PFSK-1 (cell line): ENCODE results near the gene BCL3.

Source experiments
- FOXP2 ChIP-seq: optimal IDR thresholded peaks from 2 replicates; pipeline ENCODE3; 2011; ENCODE audit warnings: borderline replicate concordance, control low read depth, inconsistent platforms; ENCODE audit not compliant: insufficient read depth; ENCODE audit errors: extremely low read length, extremely low read depth
- POLR2AphosphoS5 ChIP-seq: IDR thresholded peaks from 2 replicates; pipeline ENCODE4 v1.6.1; 2012; ENCODE audit warnings: low read depth, mild to moderate bottlenecking, control low read depth, low read length, moderate library complexity
- SIN3A ChIP-seq: IDR thresholded peaks from 2 replicates; pipeline ENCODE4 v1.6.1; 2012; ENCODE audit warnings: mild to moderate bottlenecking, low read length, moderate library complexity, borderline replicate concordance; ENCODE audit not compliant: insufficient read depth
- TAF1 ChIP-seq: IDR thresholded peaks from 2 replicates; pipeline ENCODE4 v1.6.1; 2012; ENCODE audit warnings: low read length, control low read depth, borderline replicate concordance; ENCODE audit not compliant: insufficient read depth
- TF ChIP-seq, protein P1 (sequence below), 2 experiments: IDR thresholded peaks; 2 replicates each; pipeline versions ENCODE4 v1.6.1 to v1.8.0; 2011 to 2012; ENCODE audit warnings: low read depth in 2 of 2, low read length in 2 of 2, control low read depth in 1 of 2, inconsistent platforms in 1 of 2, mild to moderate bottlenecking in 1 of 2, moderate library complexity in 1 of 2; ENCODE audit not compliant: insufficient read depth in 1 of 2

The BCL3 gene

DNA sequence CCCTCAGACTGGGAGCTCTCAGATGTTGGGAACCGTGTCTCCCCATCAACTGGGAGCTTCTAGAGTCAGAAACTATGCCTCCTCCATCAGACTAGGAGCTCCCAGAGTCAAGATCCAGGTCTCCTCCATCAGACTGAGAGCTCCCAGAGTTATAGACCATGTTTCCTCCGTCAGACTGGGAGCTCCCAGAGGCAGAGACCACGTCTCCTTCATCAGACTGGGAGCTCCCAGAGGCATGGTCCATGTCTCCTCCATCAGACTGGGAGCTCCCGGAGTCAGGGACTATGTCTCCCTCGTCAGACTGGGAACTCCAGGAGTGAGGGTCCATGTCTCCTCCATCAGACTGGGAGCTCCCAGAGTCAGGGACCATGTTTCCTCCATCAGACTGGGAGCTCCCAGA, 39.6 kb upstream of the BCL3 start:
- TF ChIP-seq SIN3A (no peak), POLR2AphosphoS5 (no peak), TAF1 (no peak)

DNA sequence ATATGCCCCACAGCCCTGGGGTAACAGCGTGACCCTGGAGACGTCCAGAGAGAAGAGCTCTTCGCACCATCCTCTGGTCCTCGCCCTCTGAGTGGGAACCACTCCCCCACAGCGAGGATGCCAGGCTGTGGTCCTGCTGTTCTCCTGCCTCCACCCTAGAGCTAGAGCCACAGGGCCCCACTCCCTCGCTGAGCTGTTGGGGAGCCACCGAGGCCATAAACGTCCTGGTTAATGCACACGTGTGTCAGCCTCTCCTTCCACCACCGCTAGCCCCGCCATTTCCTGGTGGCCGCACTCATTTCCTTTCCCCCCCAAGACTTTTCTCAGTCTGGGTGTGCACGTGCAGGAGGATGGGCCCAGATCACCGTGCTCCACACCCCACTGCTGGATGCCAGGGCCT, 38.0 kb upstream of the BCL3 start:
- TF ChIP-seq SIN3A = no peak
- TF ChIP-seq TAF1 = no peak
- TF ChIP-seq FOXP2 = no peak
- no peak for TF ChIP-seq POLR2AphosphoS5
- TF ChIP-seq, protein P1, sequence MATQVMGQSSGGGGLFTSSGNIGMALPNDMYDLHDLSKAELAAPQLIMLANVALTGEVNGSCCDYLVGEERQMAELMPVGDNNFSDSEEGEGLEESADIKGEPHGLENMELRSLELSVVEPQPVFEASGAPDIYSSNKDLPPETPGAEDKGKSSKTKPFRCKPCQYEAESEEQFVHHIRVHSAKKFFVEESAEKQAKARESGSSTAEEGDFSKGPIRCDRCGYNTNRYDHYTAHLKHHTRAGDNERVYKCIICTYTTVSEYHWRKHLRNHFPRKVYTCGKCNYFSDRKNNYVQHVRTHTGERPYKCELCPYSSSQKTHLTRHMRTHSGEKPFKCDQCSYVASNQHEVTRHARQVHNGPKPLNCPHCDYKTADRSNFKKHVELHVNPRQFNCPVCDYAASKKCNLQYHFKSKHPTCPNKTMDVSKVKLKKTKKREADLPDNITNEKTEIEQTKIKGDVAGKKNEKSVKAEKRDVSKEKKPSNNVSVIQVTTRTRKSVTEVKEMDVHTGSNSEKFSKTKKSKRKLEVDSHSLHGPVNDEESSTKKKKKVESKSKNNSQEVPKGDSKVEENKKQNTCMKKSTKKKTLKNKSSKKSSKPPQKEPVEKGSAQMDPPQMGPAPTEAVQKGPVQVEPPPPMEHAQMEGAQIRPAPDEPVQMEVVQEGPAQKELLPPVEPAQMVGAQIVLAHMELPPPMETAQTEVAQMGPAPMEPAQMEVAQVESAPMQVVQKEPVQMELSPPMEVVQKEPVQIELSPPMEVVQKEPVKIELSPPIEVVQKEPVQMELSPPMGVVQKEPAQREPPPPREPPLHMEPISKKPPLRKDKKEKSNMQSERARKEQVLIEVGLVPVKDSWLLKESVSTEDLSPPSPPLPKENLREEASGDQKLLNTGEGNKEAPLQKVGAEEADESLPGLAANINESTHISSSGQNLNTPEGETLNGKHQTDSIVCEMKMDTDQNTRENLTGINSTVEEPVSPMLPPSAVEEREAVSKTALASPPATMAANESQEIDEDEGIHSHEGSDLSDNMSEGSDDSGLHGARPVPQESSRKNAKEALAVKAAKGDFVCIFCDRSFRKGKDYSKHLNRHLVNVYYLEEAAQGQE (IDR thresholded peaks at IDR 0.05; ENCODE audit: insufficient read depth in 1 of 2, low read depth in 2 of 2, low read length in 2 of 2) = no peak

DNA sequence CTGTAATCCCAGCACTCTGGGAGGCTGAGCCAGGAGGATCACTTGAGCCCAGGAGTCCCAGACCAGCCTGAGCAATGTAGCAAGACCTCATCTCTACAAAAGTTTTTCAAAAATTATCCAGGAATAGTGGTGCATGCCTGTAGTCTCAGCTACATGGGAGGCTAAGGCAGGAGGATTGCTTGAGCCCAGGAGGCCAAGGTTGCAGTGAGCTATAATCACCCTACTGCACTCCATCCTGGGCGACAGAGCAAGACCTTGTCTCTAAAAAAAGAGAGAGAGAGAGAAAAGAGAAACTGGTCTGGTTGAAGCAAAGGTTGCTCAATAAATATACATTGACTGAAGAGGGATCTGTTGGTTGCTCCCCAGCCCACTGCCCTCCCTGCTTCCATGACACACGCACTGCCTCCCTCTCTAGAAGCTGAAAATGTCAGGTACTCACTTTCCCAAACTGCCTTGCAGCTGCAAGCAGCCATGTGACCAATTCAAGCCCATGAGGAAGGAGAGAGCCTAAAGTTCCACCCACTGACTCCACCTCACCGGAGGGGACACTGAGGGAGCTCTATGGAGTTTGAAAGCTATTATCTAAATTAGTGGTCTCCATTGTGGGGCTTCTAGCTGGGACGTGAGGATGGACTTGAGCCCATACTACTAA, 35.5 kb upstream of the BCL3 start:
- TF ChIP-seq TAF1 = no peak
- TF ChIP-seq, protein P1 (IDR thresholded peaks at IDR 0.05; ENCODE audit: insufficient read depth in 1 of 2, low read depth in 2 of 2, low read length in 2 of 2) = no peak
- TF ChIP-seq FOXP2 = no peak
- TF ChIP-seq POLR2AphosphoS5 = no peak
- no peak for TF ChIP-seq SIN3A

DNA sequence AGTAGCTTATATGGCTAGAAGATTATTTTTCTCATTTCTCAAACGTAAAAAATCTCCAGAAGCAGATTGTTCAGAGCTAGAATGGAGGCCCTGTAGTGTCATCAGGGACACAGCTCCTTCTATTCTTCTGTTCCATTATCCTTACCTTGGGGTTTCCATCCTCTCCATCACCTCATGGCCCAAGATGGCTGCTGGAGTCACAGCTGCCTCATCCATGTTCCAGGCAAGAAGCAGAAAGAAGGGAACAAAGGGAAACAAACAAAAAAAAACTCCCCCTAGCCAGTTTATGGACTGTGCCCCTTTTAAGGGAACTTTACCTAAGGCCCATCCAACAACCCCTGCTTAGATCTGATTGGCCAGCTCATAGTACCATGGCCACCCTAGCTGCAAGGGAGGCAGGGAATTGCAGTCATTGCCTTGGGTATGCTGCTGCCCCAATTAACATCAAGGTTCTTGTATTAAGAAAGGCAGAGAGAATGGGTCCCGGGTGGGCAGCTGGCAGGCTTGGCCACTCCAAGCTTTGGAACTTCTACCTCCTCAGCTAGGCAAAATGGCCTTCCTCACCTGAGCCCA, 33.8 kb upstream of the BCL3 start:
- TF ChIP-seq, protein P1 (IDR thresholded peaks at IDR 0.05; ENCODE audit: insufficient read depth in 1 of 2, low read depth in 2 of 2, low read length in 2 of 2) = no peak
- TF ChIP-seq TAF1 (no peak), SIN3A (no peak), FOXP2 (no peak), POLR2AphosphoS5 (no peak)

DNA sequence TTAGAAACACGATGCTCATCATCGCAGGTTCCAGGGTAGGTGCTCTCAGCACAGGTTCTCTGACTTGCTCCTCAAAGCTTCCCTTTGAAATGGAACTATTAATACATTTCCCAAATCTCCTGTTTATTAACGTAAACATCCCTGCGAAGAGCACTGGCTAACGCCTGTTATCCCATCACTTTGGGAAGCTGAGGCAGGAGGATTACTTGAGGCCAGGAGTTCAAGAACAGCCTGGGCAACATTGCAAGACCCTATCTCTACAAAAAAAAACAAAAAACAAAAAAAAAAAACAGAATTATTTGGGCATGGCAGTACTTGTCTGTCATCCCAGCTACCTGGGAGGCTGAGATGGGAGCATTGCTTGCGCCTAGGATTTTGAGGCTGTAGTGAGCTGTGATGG, 30.9 kb upstream of the BCL3 start:
- TF ChIP-seq FOXP2 (no peak), SIN3A (no peak), TAF1 (no peak), POLR2AphosphoS5 (no peak)
- TF ChIP-seq, protein P1 (IDR thresholded peaks at IDR 0.05; ENCODE audit: insufficient read depth in 1 of 2, low read depth in 2 of 2, low read length in 2 of 2) = no peak
